Stimulated activated CD8-positive, alpha-beta memory T cell treated with anti-CD3 and anti-CD28 coated beads, Interleukin-4, amount 100 ng/mL, for 4 hours (primary cell): ENCODE measurements around the gene RBM18.

ENCODE experiments used
- DNase-seq, 2 donors: peaks; one replicate each; pipeline ENCODE4 v3.0.0-alpha.2; 2020; ENCODE audit warnings: low read depth in 2 of 2, low spot score in 1 of 2

Gene RBM18

GRCh38 chr9:122206118-122207046, 58.3 kb downstream of the RBM18 start:
- no peak for DNase-seq

- DNase-seq, result no peak
Measured at GRCh38 chr9:122205176-122205575, 59.5 kb downstream of the RBM18 start.

GRCh38 chr9:122204491-122204890, 60.1 kb downstream of the RBM18 start:
- DNase-seq, result no peak

GRCh38 chr9:122204055-122204454, 60.6 kb downstream of the RBM18 start:
- DNase-seq, result no peak

- no peak for DNase-seq
Measured at GRCh38 chr9:122202111-122202510, 62.5 kb downstream of the RBM18 start.

- no peak for DNase-seq
Measured at GRCh38 chr9:122201641-122202040, 63.0 kb downstream of the RBM18 start.

- no peak for DNase-seq
Measured at GRCh38 chr9:122200960-122201595, 63.6 kb downstream of the RBM18 start.

GRCh38 chr9:122197882-122198281, 66.8 kb downstream of the RBM18 start:
- no peak for DNase-seq

GRCh38 chr9:122197426-122197825, 67.2 kb downstream of the RBM18 start:
- DNase-seq, result no peak

GRCh38 chr9:122195875-122196274, 68.8 kb downstream of the RBM18 start:
- DNase-seq, result no peak

GRCh38 chr9:122193651-122194050, 71.0 kb downstream of the RBM18 start:
- DNase-seq, result no peak

- DNase-seq, result no peak
Measured at GRCh38 chr9:122192914-122193525, 71.6 kb downstream of the RBM18 start.

GRCh38 chr9:122192261-122192875, 72.3 kb downstream of the RBM18 start:
- DNase-seq, result no peak

- DNase-seq, result no peak
Measured at GRCh38 chr9:122191584-122191983, 73.1 kb downstream of the RBM18 start.

GRCh38 chr9:122190597-122191381, 73.9 kb downstream of the RBM18 start:
- no peak for DNase-seq

- no peak for DNase-seq
Measured at GRCh38 chr9:122188369-122188768, 76.3 kb downstream of the RBM18 start.
